Common myeloid progenitor, CD34-positive (primary cell): Measurements from ENCODE around the gene PDE11A.

Experiments used
- CTCF ChIA-PET: fragments of 350-600 bp; sonication (Branson Sonifier 250); formaldehyde crosslinking; loops from one replicate; lab custom pipeline; 2021; ENCODE audit warnings: antibody characterized with exemption; lab: Charles Lee
- POLR2A ChIA-PET: fragments of 350-600 bp; sonication (Branson Sonifier 250); formaldehyde crosslinking; loops from one replicate; lab custom pipeline; 2021; ENCODE audit warnings: antibody characterized with exemption; lab: Charles Lee
- DNase-seq, 3 donors: peaks; one replicate each; pipeline versions ENCODE4 v3.0.0 to v3.0.0-alpha.2; 2013
- H3K27ac ChIP-seq, 2 experiments: 1 replicate in 1 of 2; 2 replicates in 1 of 2; pipeline ENCODE4 v1.7.0; 2013; ENCODE audit warnings: inconsistent platforms in 2 of 2, low read length in 2 of 2, mild to moderate bottlenecking in 2 of 2, low read depth in 1 of 2, moderate library complexity in 1 of 2; ENCODE audit not compliant: severe bottlenecking in 2 of 2, insufficient read depth in 1 of 2, poor library complexity in 1 of 2
- H3K27me3 ChIP-seq, 5 experiments: replicated peaks in 2 of 5; 1 replicate in 3 of 5; 2 replicates in 2 of 5; pipeline versions ENCODE4 v1.6.1 to v1.7.0; 2013; ENCODE audit warnings: low read length in 4 of 5, mild to moderate bottlenecking in 2 of 5, moderate library complexity in 2 of 5, inconsistent platforms in 1 of 5; ENCODE audit not compliant: insufficient read depth in 5 of 5, control insufficient read depth in 4 of 5
- H3K36me3 ChIP-seq, 4 experiments: 1 replicate in 2 of 4; 2 replicates in 2 of 4; pipeline versions ENCODE4 v1.6.1 to v1.7.0; 2013; ENCODE audit warnings: low read length in 3 of 4, control low read depth in 1 of 4, mild to moderate bottlenecking in 1 of 4; ENCODE audit not compliant: control insufficient read depth in 4 of 4, insufficient read depth in 4 of 4
- H3K4me1 ChIP-seq, 4 experiments: 1 replicate in 3 of 4; 2 replicates in 1 of 4; pipeline versions ENCODE4 v1.6.1 to v1.7.1; 2013; ENCODE audit warnings: low read length in 3 of 4, mild to moderate bottlenecking in 3 of 4, control low read depth in 1 of 4, inconsistent platforms in 1 of 4, moderate library complexity in 1 of 4; ENCODE audit not compliant: control insufficient read depth in 4 of 4, insufficient read depth in 4 of 4; ENCODE audit errors: control extremely low read depth in 1 of 4
- H3K4me3 ChIP-seq, 7 experiments: 1 replicate in 4 of 7; 2 replicates in 3 of 7; pipeline versions ENCODE4 v1.5.1 to v1.7.0; 2013; ENCODE audit warnings: mild to moderate bottlenecking in 7 of 7, low read length in 6 of 7, moderate library complexity in 6 of 7, inconsistent platforms in 2 of 7, low read depth in 2 of 7, control low read depth in 1 of 7; ENCODE audit not compliant: insufficient read depth in 4 of 7, control insufficient read depth in 1 of 7; ENCODE audit errors: extremely low read depth in 1 of 7
- H3K9me3 ChIP-seq, 5 experiments: 1 replicate in 4 of 5; 2 replicates in 1 of 5; pipeline versions ENCODE4 v1.6.1 to v1.7.1; 2013; ENCODE audit warnings: low read length in 4 of 5, mild to moderate bottlenecking in 2 of 5, inconsistent platforms in 1 of 5, low read depth in 1 of 5, moderate library complexity in 1 of 5; ENCODE audit not compliant: control insufficient read depth in 4 of 5, insufficient read depth in 2 of 5; ENCODE audit errors: control extremely low read depth in 1 of 5
- WGBS: methylation state at CpG from one replicate; pipeline ENCODE4 v1.1.5; 2013; ENCODE audit not compliant: insufficient coverage; 5-methylcytosine and 5-hydroxymethylcytosine counted together

The PDE11A gene

GRCh38 chr2:177592945-177593344, 479.6 kb downstream of the PDE11A start:
- H3K27me3 ChIP-seq, result no peaks in the 10 kb centered on the region
- DNase-seq, result no peak
- no peak overlapping the region for H3K27ac ChIP-seq
- CTCF ChIA-PET, result interaction anchor here (1.0 to 2.2 kb wide), 4 partner anchors 9 to 17 kb away, joined by 3 to 6 read pairs (median 3); no protein-coding TSS in a partner anchor
- H3K4me3 ChIP-seq, result no peak overlapping the region
- no peaks in the 10 kb centered on the region for H3K4me1 ChIP-seq
- H3K9me3 ChIP-seq, result no peaks in the 10 kb centered on the region
- POLR2A ChIA-PET, result no interaction called here
- no peaks in the 10 kb centered on the region for H3K36me3 ChIP-seq

DNA sequence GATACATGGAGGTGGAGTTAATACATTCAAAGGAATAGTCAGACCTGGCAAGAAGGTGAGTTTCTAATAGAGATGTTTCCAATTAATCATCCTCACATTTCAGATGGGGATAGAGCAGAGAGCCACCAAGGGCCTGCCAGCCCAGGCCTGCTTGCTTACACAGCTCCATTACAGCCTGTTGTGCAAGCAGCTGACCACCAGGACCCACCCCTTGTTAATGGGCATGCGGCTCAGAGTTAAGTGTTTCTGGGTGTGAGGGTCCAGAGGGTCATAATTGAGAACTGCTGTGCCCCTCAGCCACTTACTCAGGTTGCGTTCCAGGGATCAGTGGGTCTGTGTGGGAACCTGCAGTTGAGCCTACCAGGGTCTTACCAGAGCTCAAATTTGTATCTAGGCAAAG, 480.2 kb downstream of the PDE11A start:
- CTCF ChIA-PET, result interaction anchor here (1.2 to 2.2 kb wide), 3 partner anchors 10 to 18 kb away, joined by 3 to 6 read pairs (median 3); no protein-coding TSS in a partner anchor
- no peaks in the 10 kb centered on the region for H3K4me1 ChIP-seq
- H3K36me3 ChIP-seq, result no peaks in the 10 kb centered on the region
- no peak overlapping the region for H3K4me3 ChIP-seq
- no peak overlapping the region for H3K27ac ChIP-seq
- 89% methylated on average over 2 of the region's 2 CpGs for WGBS
- no peaks in the 10 kb centered on the region for H3K27me3 ChIP-seq
- no peak for DNase-seq
- H3K9me3 ChIP-seq, result no peaks in the 10 kb centered on the region
- POLR2A ChIA-PET, result no interaction called here

GRCh38 chr2:177589186-177589585, 483.4 kb downstream of the PDE11A start:
- ChIA-PET POLR2A (no interaction called here), CTCF (interaction anchor here (1.6 kb wide), 1 partner anchor 15 kb away, joined by 5 read pairs; no protein-coding TSS in a partner anchor)
- DNase-seq, result no peak
- WGBS, result 83% methylated on average over 1 of the region's 1 CpG
- Histone ChIP-seq H3K27me3 (no peaks in the 10 kb centered on the region), H3K27ac (no peak overlapping the region), H3K4me1 (peaks cover 0 to 11% (median 4%) of the 10 kb centered on the region in 4 experiments), H3K36me3 (no peaks in the 10 kb centered on the region), H3K9me3 (no peaks in the 10 kb centered on the region), H3K4me3 (no peak overlapping the region)

- CTCF ChIA-PET, result no interaction called here
- 100% methylated on average over 2 of the region's 3 CpGs for WGBS
- POLR2A ChIA-PET, result no interaction called here
These were observed 483.9 kb downstream of the PDE11A start for GRCh38 chr2:177588671-177589070.

DNA sequence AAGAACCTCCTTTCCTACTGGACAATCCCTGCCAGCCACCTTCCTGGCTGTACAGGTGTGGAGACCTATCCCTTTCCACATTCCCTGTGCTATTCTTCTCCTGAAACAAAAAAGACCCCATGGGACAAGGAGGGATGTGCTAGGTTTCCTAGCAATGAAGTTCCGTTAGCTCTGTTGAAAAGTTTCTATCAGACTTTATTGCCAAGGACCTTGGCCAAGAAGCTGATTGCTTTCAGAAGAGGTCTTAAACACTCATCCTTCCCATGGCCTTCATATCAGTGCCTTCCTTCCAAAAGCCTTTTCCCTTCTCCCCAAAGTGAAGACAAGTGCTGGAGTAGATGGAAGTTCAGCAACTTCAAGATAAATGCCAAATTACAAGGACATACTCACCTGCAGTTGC, 485.2 kb downstream of the PDE11A start:
- DNase-seq, result no peak
- Histone ChIP-seq H3K27me3 (no peaks in the 10 kb centered on the region), H3K4me3 (no peak overlapping the region), H3K36me3 (no peaks in the 10 kb centered on the region), H3K27ac (no peak overlapping the region), H3K4me1 (peaks cover 0 to 11% (median 4%) of the 10 kb centered on the region in 4 experiments), H3K9me3 (no peaks in the 10 kb centered on the region)
- no CpG with 5 or more reads among the region's 1 CpG for WGBS
- CTCF ChIA-PET, result no interaction called here
- POLR2A ChIA-PET, result no interaction called here

More at GRCh38 chr2:177588671-177589070, 483.9 kb downstream of the PDE11A start:
- H3K27me3 ChIP-seq, result no peaks in the 10 kb centered on the region
- no peak overlapping the region for H3K4me3 ChIP-seq
- H3K4me1 ChIP-seq, result peaks cover 0 to 11% (median 4%) of the 10 kb centered on the region in 4 experiments
- H3K27ac ChIP-seq, result no peak overlapping the region
- DNase-seq, result no peak
- no peaks in the 10 kb centered on the region for H3K36me3 ChIP-seq
- H3K9me3 ChIP-seq, result no peaks in the 10 kb centered on the region

- Histone ChIP-seq H3K27ac (no peak overlapping the region), H3K36me3 (no peaks in the 10 kb centered on the region), H3K27me3 (no peaks in the 10 kb centered on the region), H3K4me3 (no peak overlapping the region), H3K9me3 (no peaks in the 10 kb centered on the region), H3K4me1 (peaks cover 0 to 11% (median 4%) of the 10 kb centered on the region in 4 experiments)
- ChIA-PET CTCF (interaction anchor here (1.4 kb wide), 1 partner anchor 19 kb away, joined by 4 read pairs; no protein-coding TSS in a partner anchor), POLR2A (no interaction called here)
- no peak for DNase-seq
- no CpG with 5 or more reads among the region's 1 CpG for WGBS
These were observed 486.4 kb downstream of the PDE11A start for GRCh38 chr2:177586154-177586553.

GRCh38 chr2:177585234-177585863, 487.2 kb downstream of the PDE11A start:
- no peaks in the 10 kb centered on the region for H3K36me3 ChIP-seq
- no peaks in the 10 kb centered on the region for H3K9me3 ChIP-seq
- no peak overlapping the region for H3K4me3 ChIP-seq
- ChIA-PET CTCF (interaction anchor here (1.4 kb wide), 1 partner anchor 20 kb away, joined by 4 read pairs; no protein-coding TSS in a partner anchor), POLR2A (no interaction called here)
- peak overlapping the region in 1 of 2 experiments; percentile 20 for H3K27ac ChIP-seq
- no peak for DNase-seq
- peaks cover 0 to 11% (median 4%) of the 10 kb centered on the region in 4 experiments for H3K4me1 ChIP-seq
- H3K27me3 ChIP-seq, result no peaks in the 10 kb centered on the region
- 97% methylated on average over 5 of the region's 5 CpGs for WGBS
